ENCODE measurements around the gene SLC34A3. TPM values are rescaled to one million over a fixed set of nuclear protein-coding genes. Genes with fewer than 3 reads are reported as not detected.

The SLC34A3 gene
- total and polyA plus RNA-seq, 2 of the 8 experiments (the other 6 are each of a cell fraction or from before 2014, with no cell fraction given), result 0.08 TPM; not detected in 1

DNA sequence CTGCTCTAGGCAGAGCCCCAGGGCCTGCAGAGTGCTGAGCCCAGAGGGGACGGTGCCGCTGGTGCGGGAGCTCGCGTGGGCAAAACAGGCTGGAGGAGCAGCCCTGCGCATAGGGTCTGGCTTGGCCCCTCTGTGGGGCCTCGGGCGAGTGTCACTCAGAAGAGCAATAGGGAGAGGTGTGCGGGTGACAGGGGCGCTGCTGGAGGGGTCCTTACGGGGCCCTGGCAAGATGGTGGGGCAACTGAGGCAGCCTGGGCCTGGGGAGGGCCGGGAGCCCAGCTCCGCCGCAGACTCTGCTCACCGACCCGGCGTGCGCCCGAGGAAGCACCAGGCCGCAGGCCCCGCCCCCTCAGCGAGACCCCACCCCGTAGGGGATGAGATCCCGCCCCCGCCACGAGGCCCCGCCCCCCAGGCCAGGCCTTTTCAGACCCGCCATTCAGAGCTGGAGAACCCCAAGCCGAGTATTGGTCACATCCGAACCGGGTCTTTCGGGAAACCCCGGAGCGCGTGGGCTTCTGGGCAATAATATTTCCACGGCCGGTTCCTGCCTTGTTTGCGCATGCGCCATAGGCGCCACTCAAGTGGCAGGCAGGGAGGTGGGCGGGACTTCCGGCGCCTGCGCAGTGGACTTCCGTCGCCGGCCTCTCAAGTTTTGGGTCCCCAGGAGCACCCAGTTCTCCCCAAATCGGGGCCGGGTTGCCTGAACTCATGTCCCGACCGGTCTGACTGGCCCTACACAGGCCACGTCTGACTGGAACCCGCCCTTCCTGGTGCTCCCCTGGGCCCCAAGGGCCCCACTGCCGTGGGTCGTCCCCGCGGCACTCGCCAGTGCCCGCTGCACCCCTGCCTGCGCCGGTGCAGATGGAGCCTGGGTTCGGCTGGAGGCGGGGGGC lies 7.4 kb upstream of the SLC34A3 start:
- FAIRE-seq, result peak; percentile 36
- TF ChIP-seq MAFK (IDR thresholded peaks at IDR 0.05; ENCODE audit: low read depth, low read length), result no peak
- TF ChIP-seq SP1 (IDR thresholded peaks at IDR 0.05; ENCODE audit: low read depth, low read length), result peak; percentile 93
- no peak for TF ChIP-seq CHD1 (IDR thresholded peaks at IDR 0.05; ENCODE audit: low read depth, low read length)
- TF ChIP-seq, protein P1, sequence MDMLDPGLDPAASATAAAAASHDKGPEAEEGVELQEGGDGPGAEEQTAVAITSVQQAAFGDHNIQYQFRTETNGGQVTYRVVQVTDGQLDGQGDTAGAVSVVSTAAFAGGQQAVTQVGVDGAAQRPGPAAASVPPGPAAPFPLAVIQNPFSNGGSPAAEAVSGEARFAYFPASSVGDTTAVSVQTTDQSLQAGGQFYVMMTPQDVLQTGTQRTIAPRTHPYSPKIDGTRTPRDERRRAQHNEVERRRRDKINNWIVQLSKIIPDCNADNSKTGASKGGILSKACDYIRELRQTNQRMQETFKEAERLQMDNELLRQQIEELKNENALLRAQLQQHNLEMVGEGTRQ (IDR thresholded peaks at IDR 0.05; ENCODE audit: low read length), result no peak
- no peak for TF ChIP-seq RXRA (IDR thresholded peaks at IDR 0.05; ENCODE audit: insufficient read depth, low read depth, low read length)
- TF ChIP-seq ASH2L (IDR thresholded peaks at IDR 0.05; ENCODE audit: low read length), result peak; percentile 21
- TF ChIP-seq EGR1 (IDR thresholded peaks at IDR 0.05; ENCODE audit: borderline replicate concordance, low read depth, low read length), result peak; percentile 50
- no peak for TF ChIP-seq RNF2 (IDR thresholded peaks at IDR 0.05; ENCODE audit: borderline replicate concordance, low read depth, low read length, missing control alignments, poor library complexity, severe bottlenecking)
- no peak; the same call in 1 of the 2 replicates for TF ChIP-seq CREB1 (IDR thresholded peaks at IDR 0.05)
- TF ChIP-seq SIX5 (IDR thresholded peaks at IDR 0.05; ENCODE audit: low read depth, low read length), result no peak

More for the DNA sequence above, 7.4 kb upstream of the SLC34A3 start:
- no peak overlapping the region for H3K27ac ChIP-seq (ENCODE audit: low read depth, low read length)
- H3K4ac ChIP-seq (replicated peaks; ENCODE audit: insufficient read length, low read depth, low read length), result no peak overlapping the region
- no peak overlapping the region for H3K23ac ChIP-seq (ENCODE audit: insufficient read length)
- H3K9me3 ChIP-seq (ENCODE audit: insufficient read depth in 2 of 2, low read depth in 1 of 2, low read length in 1 of 2), result no peaks in the 10 kb centered on the region
- ChIA-PET CTCF (ENCODE audit: partially characterized antibody) (interaction anchor here (0.6 to 20.2 kb wide), 17 partner anchors 10 to 1404 kb away, joined by 3 to 204 read pairs (median 4); partner anchors contain the start of genes ANAPC2, SSNA1, TPRN and TUBB4B), POLR2A (ENCODE audit: partially characterized antibody) (interaction anchor here (0.6 to 69.9 kb wide), 15 partner anchors 9 to 110 kb away, joined by 3 to 1462 read pairs (median 3); partner anchors contain the start of genes ANAPC2, NDOR1, NELFB and SSNA1)
- H2BK5ac ChIP-seq (ENCODE audit: low read depth, low read length), result peak overlapping the region; percentile 49; the same call in 1 of the 2 replicates
- H3K27me3 ChIP-seq (replicated peaks in 1 of 4; ENCODE audit: control insufficient read depth in 3 of 4, extremely low read depth in 1 of 4, insufficient read depth in 3 of 4, low read length in 3 of 4), result no peaks in the 10 kb centered on the region; a peak in 2 of 7 replicates
- 2% methylated on average over 36 of the region's 63 CpGs; no CpG with 5 or more reads in 1 of the 2 experiments for WGBS, 2 experiments (ENCODE audit: extremely low coverage in 1 of 2, insufficient coverage in 1 of 2, insufficient read length in 1 of 2, insufficient replicate concordance in 2 of 2, low coverage in 1 of 2, low lambda C conversion rate in 2 of 2, missing lambda C conversion rate in 1 of 2)
- peaks cover 0 to 20% (median 10%) of the 10 kb centered on the region in 4 experiments; a peak in 5 of 7 replicates for H3K4me1 ChIP-seq (replicated peaks in 1 of 4; ENCODE audit: control insufficient read depth in 3 of 4, insufficient read depth in 4 of 4, low read length in 3 of 4)
- no peak overlapping the region for H2BK120ac ChIP-seq (replicated peaks; ENCODE audit: low read depth, low read length)
- H3K79me1 ChIP-seq (ENCODE audit: low read depth, low read length), result no peaks in the 10 kb centered on the region
- H2BK15ac ChIP-seq (ENCODE audit: low read length), result 0 out of 2 replicates have a peak overlapping the region, but pooled peaks have one; percentile 61
- H2AFZ ChIP-seq (ENCODE audit: low read length), result no peak overlapping the region
- peaks cover 18% of the 10 kb centered on the region; the same call in 1 of the 2 replicates for H3K23me2 ChIP-seq (ENCODE audit: low read depth, low read length)
- peak overlapping the region; percentile 26; the same call in 1 of the 2 replicates for H2AK5ac ChIP-seq (ENCODE audit: low read depth, low read length)
- H3K4me2 ChIP-seq (ENCODE audit: insufficient read depth in 1 of 2, low read depth in 2 of 2, low read length in 2 of 2), result peak overlapping the region; percentile 77 to 95
- no peak overlapping the region for H2BK12ac ChIP-seq (ENCODE audit: low read depth, low read length)
- H3K79me2 ChIP-seq (ENCODE audit: control insufficient read depth in 1 of 2, insufficient read depth in 2 of 2, low read length in 2 of 2), result no peaks in the 10 kb centered on the region
- H3K14ac ChIP-seq (ENCODE audit: insufficient read length), result no peak overlapping the region
- H3K56ac ChIP-seq (replicated peaks; ENCODE audit: insufficient read length, low read depth, low read length), result peak overlapping the region; percentile 92
- H3K9ac ChIP-seq (replicated peaks in 1 of 4; ENCODE audit: extremely low read depth in 1 of 4, low read depth in 3 of 4, low read length in 3 of 4), result peak overlapping the region in 3 of 4 experiments; percentile 55 to 82 (median 58); a peak in 5 of 7 replicates
- peaks cover 0 to 4% of the 10 kb centered on the region in 2 experiments for H4K20me1 ChIP-seq (replicated peaks in 1 of 2; ENCODE audit: control insufficient read depth in 1 of 2, insufficient read depth in 2 of 2, low read length in 2 of 2)
- H3K36me3 ChIP-seq (ENCODE audit: control insufficient read depth in 2 of 4, insufficient read depth in 4 of 4, low read length in 3 of 4), result no peaks in the 10 kb centered on the region; a peak in 1 of 8 replicates
- H4K5ac ChIP-seq (ENCODE audit: insufficient read length, low read depth, low read length), result peak overlapping the region; percentile 88
- H3K4me3 ChIP-seq (ENCODE audit: extremely low read depth in 1 of 4, insufficient read depth in 2 of 4, low read depth in 3 of 4, low read length in 4 of 4), result peak overlapping the region; percentile 67 to 92 (median 79)
- peak overlapping the region; percentile 82 for H4K8ac ChIP-seq (ENCODE audit: extremely low read depth, insufficient read depth, low read length)
- H3K18ac ChIP-seq (ENCODE audit: extremely low read depth, low read length), result peak overlapping the region; percentile 83; the same call in 1 of the 2 replicates
- no peak overlapping the region for H4K91ac ChIP-seq (replicated peaks; ENCODE audit: insufficient read length, low read length)
- peak; percentile 96 to 99 for DNase-seq (ENCODE audit: low read depth in 1 of 2, low spot score in 2 of 2)
- H2BK20ac ChIP-seq (ENCODE audit: low read length), result no peak overlapping the region

Data from H1 (cell line).